ENCODE measurements around the gene RLF.

Gene RLF

GRCh38 chr1:40281853-40282252, 120.7 kb downstream of the RLF start:
- Histone ChIP-seq H3K27ac (ENCODE audit: low read depth, low read length) (no peak overlapping the region), H3K9ac (ENCODE audit: low read depth, low read length) (no peak overlapping the region), H3K27me3 (ENCODE audit: insufficient read depth, low read length) (no peaks in the 10 kb centered on the region), H3K36me3 (ENCODE audit: insufficient read depth, low read length) (peaks cover 62% of the 10 kb centered on the region), H3K4me3 (ENCODE audit: low read length) (no peak overlapping the region), H3K4me1 (ENCODE audit: insufficient read depth, low read length) (no peaks in the 10 kb centered on the region), H3K9me3 (ENCODE audit: insufficient read depth, low read depth, low read length) (no peaks in the 10 kb centered on the region)
- WGBS, result 82% methylated on average over 2 of the region's 2 CpGs
